Activated CD8-positive, alpha-beta memory T cell treated with anti-CD3 and anti-CD28 coated beads for 24 hours (primary cell): Measurements from ENCODE around the gene CCDC6.

ENCODE experiments used
- DNase-seq: peaks from one replicate; pipeline ENCODE4 v3.0.0-alpha.2; 2020

CCDC6 gene

GRCh38 chr10:59843748-59844147, 62.6 kb downstream of the CCDC6 start:
- DNase-seq, result no peak

- no peak for DNase-seq
Observed at GRCh38 chr10:59839576-59839975, 66.8 kb downstream of the CCDC6 start.

- DNase-seq, result no peak
Observed at GRCh38 chr10:59838085-59838789, 68.1 kb downstream of the CCDC6 start.

- DNase-seq, result no peak
Observed at GRCh38 chr10:59833810-59834209, 72.5 kb downstream of the CCDC6 start.

- no peak for DNase-seq
Observed at GRCh38 chr10:59832506-59832905, 73.8 kb downstream of the CCDC6 start.

- no peak for DNase-seq
Observed at GRCh38 chr10:59831658-59832503, 74.5 kb downstream of the CCDC6 start.

- no peak for DNase-seq
Observed at GRCh38 chr10:59830601-59831259, 75.6 kb downstream of the CCDC6 start.

GRCh38 chr10:59829601-59830000, 76.8 kb downstream of the CCDC6 start:
- DNase-seq, result no peak

- DNase-seq, result no peak
Observed at GRCh38 chr10:59829024-59829423, 77.3 kb downstream of the CCDC6 start.

- DNase-seq, result no peak
Observed at GRCh38 chr10:59825932-59826331, 80.4 kb downstream of the CCDC6 start.

- DNase-seq, result no peak
Observed at GRCh38 chr10:59823751-59824150, 82.6 kb downstream of the CCDC6 start.

- no peak for DNase-seq
Observed at GRCh38 chr10:59823111-59823510, 83.2 kb downstream of the CCDC6 start.

- DNase-seq, result no peak
Observed at GRCh38 chr10:59820471-59820870, 85.9 kb downstream of the CCDC6 start.

GRCh38 chr10:59819683-59820082, 86.7 kb downstream of the CCDC6 start:
- DNase-seq, result no peak

GRCh38 chr10:59819265-59819664, 87.1 kb downstream of the CCDC6 start:
- DNase-seq, result no peak

- DNase-seq, result no peak
Observed at GRCh38 chr10:59817773-59818172, 88.6 kb downstream of the CCDC6 start.

- no peak for DNase-seq
Observed at GRCh38 chr10:59814878-59815277, 91.5 kb downstream of the CCDC6 start.

- no peak for DNase-seq
Observed at GRCh38 chr10:59812519-59813122, 93.7 kb downstream of the CCDC6 start.

GRCh38 chr10:59809644-59809974, 96.7 kb downstream of the CCDC6 start:
- DNase-seq, result no peak

- DNase-seq, result peak; percentile 87
Observed at GRCh38 chr10:59808896-59809643, 97.3 kb downstream of the CCDC6 start.

GRCh38 chr10:59807629-59808620, 98.4 kb downstream of the CCDC6 start:
- no peak for DNase-seq
